Fibroblast of lung (primary cell): ENCODE data around the gene KCNMA1. TPM values are rescaled to one million over a fixed set of nuclear protein-coding genes. Genes with fewer than 3 reads are reported as not detected.

Experiments
- DNase-seq, 2 donors: peaks; one replicate each; pipeline versions ENCODE4 v3.0.0 to v3.0.0-alpha.2; 2010; ENCODE audit warnings: low read depth in 2 of 2
- H2AFZ ChIP-seq: 2 replicates; pipeline ENCODE4 v1.5.1; 2012; ENCODE audit warnings: low read length, control low read depth, inconsistent platforms
- H3K27ac ChIP-seq: 2 replicates; pipeline ENCODE4 v1.5.1; 2011; ENCODE audit warnings: low read length, control low read depth; ENCODE audit not compliant: insufficient read depth
- H3K27me3 ChIP-seq: 2 replicates; pipeline ENCODE4 v1.5.1; 2011; ENCODE audit warnings: mild to moderate bottlenecking, low read length; ENCODE audit not compliant: control insufficient read depth, insufficient read depth
- H3K36me3 ChIP-seq: 2 replicates; pipeline ENCODE4 v1.5.1; 2011; ENCODE audit warnings: low read length; ENCODE audit not compliant: control insufficient read depth, insufficient read depth
- H3K4me1 ChIP-seq: 2 replicates; pipeline ENCODE4 v1.5.1; 2011; ENCODE audit warnings: low read length; ENCODE audit not compliant: control insufficient read depth, insufficient read depth; ENCODE audit errors: extremely low read depth
- H3K4me2 ChIP-seq: 2 replicates; pipeline ENCODE4 v1.5.1; 2011; ENCODE audit warnings: low read length, control low read depth; ENCODE audit not compliant: insufficient read depth; ENCODE audit errors: extremely low read depth
- H3K4me3 ChIP-seq, 4 experiments: fragments of 200-600 bp in 1 of 4; sonication (generic) in 1 of 4; replicated peaks in 1 of 4; 2 replicates each; pipeline ENCODE4 v1.5.1; 2011 to 2016; ENCODE audit warnings: low read length in 4 of 4, low read depth in 3 of 4, mild to moderate bottlenecking in 3 of 4, control low read depth in 2 of 4, inconsistent platforms in 1 of 4, mixed read lengths in 1 of 4; ENCODE audit not compliant: insufficient read depth in 1 of 4; ENCODE audit errors: control extremely low read depth in 1 of 4
- H3K79me2 ChIP-seq: 2 replicates; pipeline ENCODE4 v1.5.1; 2012; ENCODE audit warnings: mild to moderate bottlenecking, low read length, inconsistent platforms; ENCODE audit not compliant: control insufficient read depth, insufficient read depth
- H3K9ac ChIP-seq: 2 replicates; pipeline ENCODE4 v1.5.1; 2011; ENCODE audit warnings: mild to moderate bottlenecking, low read length, control low read depth; ENCODE audit not compliant: insufficient read depth
- H3K9me3 ChIP-seq: 2 replicates; pipeline ENCODE4 v1.5.1; 2012; ENCODE audit warnings: low read depth, low read length; ENCODE audit not compliant: control insufficient read depth, insufficient read depth
- H4K20me1 ChIP-seq: 2 replicates; pipeline ENCODE4 v1.5.1; 2011; ENCODE audit warnings: low read length; ENCODE audit not compliant: control insufficient read depth, insufficient read depth; ENCODE audit errors: extremely low read depth
- EZH2 ChIP-seq: IDR thresholded peaks from 2 replicates; pipeline ENCODE4 v1.5.1; 2012; ENCODE audit warnings: low read length, control low read depth, mild to moderate bottlenecking; ENCODE audit errors: missing control alignments
- polyA plus RNA-seq, 2 donors: library from polyadenylated mRNA; depleted of rRNA in 1 of 2; stranded (reverse) in 1 of 2; unstranded in 1 of 2; fragments of >200 nt; gene quantifications; 2 replicates each; pipeline ENCODE4 v1.2.1, GENCODE V29; 2011 to 2012; ENCODE audit warnings: missing spikeins in 1 of 2
- total RNA-seq: library from RNA; depleted of rRNA; stranded (reverse); fragments of >200 nt; gene quantifications from 2 replicates; pipeline ENCODE4 v1.2.1, GENCODE V29; 2014
- TF ChIP-seq, protein P1 (sequence below), 2 donors: IDR thresholded peaks in 1 of 2; conservative IDR thresholded peaks in 1 of 2; 1 replicate in 1 of 2; 2 replicates in 1 of 2; pipeline ENCODE4 v1.5.1; 2011 to 2012; ENCODE audit warnings: low read length in 2 of 2, control low read depth in 1 of 2, inconsistent platforms in 1 of 2, low read depth in 1 of 2, mild to moderate bottlenecking in 1 of 2

The KCNMA1 gene
- total and polyA plus RNA-seq, 2 donors (not counting 1 experiment from before 2014, with no cell fraction given): 31.0 to 138 TPM

DNA sequence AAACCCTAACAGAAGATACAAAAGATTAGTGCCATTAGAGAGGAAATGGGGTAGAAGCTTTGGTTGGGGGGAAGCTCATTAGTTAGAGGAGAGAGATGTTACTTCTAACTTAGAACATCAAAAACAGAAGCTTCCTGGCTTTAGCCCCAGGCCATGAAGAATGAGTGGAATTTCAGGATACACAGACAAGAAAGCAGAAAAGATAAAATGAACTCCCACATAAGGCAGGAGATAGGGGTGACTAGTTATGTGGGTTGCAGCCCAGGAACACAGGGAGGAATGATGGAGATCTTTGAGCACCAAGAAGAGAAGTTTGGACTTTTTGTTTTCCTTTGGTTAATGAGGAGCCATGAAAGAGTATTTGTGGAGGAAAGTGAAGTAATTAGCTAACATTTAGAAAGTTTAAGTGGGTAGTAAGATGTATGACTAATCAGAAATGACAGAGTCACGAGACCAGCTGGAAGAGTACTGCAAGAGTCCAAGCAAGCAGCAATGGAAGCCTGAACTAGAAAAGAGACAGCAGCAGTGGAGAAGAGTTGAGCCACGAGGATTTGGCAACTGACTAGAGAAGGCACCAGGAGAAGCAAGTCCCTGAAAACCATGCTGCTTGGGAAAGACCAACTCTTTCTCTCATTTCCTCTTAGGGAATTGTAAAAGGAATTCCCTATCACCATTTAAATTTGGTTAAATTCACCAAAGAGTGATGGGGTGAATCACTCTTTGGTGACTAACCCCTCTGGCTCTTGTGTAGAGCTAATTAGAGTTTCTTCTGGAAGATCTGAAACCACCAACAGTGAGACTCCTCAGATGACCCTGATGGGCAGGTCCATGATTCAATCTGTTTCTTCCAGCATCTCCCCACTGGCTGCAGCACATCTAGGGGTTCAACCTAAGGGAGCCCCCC is 131.9 kb downstream of the KCNMA1 start:
- Histone ChIP-seq H3K4me2 (peak overlapping the region; percentile 42), H3K27me3 (no peaks in the 10 kb centered on the region), H2AFZ (no peak overlapping the region), H4K20me1 (no peaks in the 10 kb centered on the region), H3K27ac (peak overlapping the region; percentile 74), H3K9me3 (no peaks in the 10 kb centered on the region), H3K4me1 (peaks cover 35% of the 10 kb centered on the region), H3K79me2 (peaks cover 10% of the 10 kb centered on the region), H3K4me3 (no peak overlapping the region), H3K9ac (no peak overlapping the region), H3K36me3 (no peaks in the 10 kb centered on the region)
- TF ChIP-seq, protein P1, sequence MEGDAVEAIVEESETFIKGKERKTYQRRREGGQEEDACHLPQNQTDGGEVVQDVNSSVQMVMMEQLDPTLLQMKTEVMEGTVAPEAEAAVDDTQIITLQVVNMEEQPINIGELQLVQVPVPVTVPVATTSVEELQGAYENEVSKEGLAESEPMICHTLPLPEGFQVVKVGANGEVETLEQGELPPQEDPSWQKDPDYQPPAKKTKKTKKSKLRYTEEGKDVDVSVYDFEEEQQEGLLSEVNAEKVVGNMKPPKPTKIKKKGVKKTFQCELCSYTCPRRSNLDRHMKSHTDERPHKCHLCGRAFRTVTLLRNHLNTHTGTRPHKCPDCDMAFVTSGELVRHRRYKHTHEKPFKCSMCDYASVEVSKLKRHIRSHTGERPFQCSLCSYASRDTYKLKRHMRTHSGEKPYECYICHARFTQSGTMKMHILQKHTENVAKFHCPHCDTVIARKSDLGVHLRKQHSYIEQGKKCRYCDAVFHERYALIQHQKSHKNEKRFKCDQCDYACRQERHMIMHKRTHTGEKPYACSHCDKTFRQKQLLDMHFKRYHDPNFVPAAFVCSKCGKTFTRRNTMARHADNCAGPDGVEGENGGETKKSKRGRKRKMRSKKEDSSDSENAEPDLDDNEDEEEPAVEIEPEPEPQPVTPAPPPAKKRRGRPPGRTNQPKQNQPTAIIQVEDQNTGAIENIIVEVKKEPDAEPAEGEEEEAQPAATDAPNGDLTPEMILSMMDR (conservative IDR thresholded peaks at IDR 0.05 in 1 of 2, IDR thresholded peaks at IDR 0.05 in 1 of 2; ENCODE audit: low read depth in 1 of 2, low read length in 2 of 2): no peak
- TF ChIP-seq EZH2: no peak
- DNase-seq: peak; percentile 85 to 96

DNA sequence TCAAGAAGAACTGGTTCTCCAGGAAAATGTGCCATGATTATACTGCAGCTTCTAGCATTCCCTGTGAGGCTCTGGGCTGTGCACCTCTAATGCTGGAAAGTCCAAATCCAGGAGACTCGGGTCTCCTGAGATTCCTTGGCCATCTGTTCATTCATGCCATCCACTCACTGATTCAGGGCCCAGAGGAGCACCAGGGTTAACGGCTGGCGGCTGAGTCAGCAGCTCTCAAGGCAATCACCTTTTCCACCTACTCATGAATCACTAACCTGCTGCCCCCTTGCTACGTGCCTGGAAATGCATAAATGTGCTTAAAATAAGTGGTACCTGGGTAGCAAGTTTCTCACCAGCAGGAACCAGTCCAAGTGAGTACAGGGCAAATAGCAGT is 132.7 kb downstream of the KCNMA1 start:
- Histone ChIP-seq H3K4me2 (peak overlapping the region; percentile 18), H3K27me3 (no peaks in the 10 kb centered on the region), H3K4me3 (no peak overlapping the region), H3K9me3 (no peaks in the 10 kb centered on the region), H3K79me2 (peaks cover 8% of the 10 kb centered on the region), H3K9ac (no peak overlapping the region), H3K27ac (peak overlapping the region; percentile 74), H4K20me1 (no peaks in the 10 kb centered on the region), H3K36me3 (no peaks in the 10 kb centered on the region), H3K4me1 (peaks cover 36% of the 10 kb centered on the region), H2AFZ (no peak overlapping the region)
- DNase-seq: peak in 1 of 2 donors; percentile 73
- no peak for TF ChIP-seq EZH2
- TF ChIP-seq, protein P1 (conservative IDR thresholded peaks at IDR 0.05 in 1 of 2, IDR thresholded peaks at IDR 0.05 in 1 of 2; ENCODE audit: low read depth in 1 of 2, low read length in 2 of 2): no peak

DNA sequence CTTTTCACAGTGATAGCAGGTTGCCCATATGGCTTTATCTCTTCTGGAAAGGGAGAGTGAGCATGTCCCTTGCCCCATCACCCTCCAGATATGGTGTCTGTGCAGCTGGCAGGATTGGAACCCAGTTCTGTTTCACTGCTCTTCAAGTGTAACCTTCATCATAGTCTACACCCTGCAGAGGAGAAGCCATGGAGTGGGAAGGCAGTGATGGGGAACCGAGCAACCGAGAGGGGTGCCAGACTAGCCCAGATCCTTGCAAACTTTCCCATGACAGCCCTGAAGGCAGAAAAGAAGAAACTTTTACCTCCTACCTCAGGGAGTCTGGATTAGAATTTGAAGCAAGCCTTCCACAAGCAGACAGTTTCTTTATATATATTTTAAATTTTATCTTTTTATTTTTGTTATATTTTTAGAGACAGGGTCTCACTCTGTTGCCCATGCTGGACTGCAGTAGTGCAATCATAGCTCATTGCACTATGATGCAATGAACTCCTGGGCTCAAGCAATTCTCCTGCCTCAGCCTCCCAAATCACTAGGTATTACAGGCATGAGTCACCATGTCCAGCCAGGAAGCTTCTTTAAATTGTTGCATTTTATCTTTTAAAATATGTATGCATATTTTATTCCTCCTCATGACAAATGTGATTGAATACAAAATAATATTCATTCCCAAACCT is 133.3 kb downstream of the KCNMA1 start:
- no peak overlapping the region for H2AFZ ChIP-seq
- TF ChIP-seq, protein P1 (conservative IDR thresholded peaks at IDR 0.05 in 1 of 2, IDR thresholded peaks at IDR 0.05 in 1 of 2; ENCODE audit: low read depth in 1 of 2, low read length in 2 of 2): no peak
- TF ChIP-seq EZH2: no peak
- H3K27ac ChIP-seq: peak overlapping the region; percentile 74
- H3K9me3 ChIP-seq: no peaks in the 10 kb centered on the region
- no peak overlapping the region for H3K4me3 ChIP-seq
- peak; percentile 70 to 74 for DNase-seq
- no peaks in the 10 kb centered on the region for H3K27me3 ChIP-seq
- H4K20me1 ChIP-seq: no peaks in the 10 kb centered on the region
- H3K4me2 ChIP-seq: peak overlapping the region; percentile 18
- H3K9ac ChIP-seq: no peak overlapping the region
- H3K4me1 ChIP-seq: peaks cover 36% of the 10 kb centered on the region
- no peaks in the 10 kb centered on the region for H3K36me3 ChIP-seq
- H3K79me2 ChIP-seq: peaks cover 6% of the 10 kb centered on the region
